ENCODE measurements around the gene CBS.
"Not testable (repeated sequence)": the region's sequence is repeated elsewhere in the genome, so short reads cannot be mapped to it uniquely, and the experiment has no call there.

CBS gene

DNA sequence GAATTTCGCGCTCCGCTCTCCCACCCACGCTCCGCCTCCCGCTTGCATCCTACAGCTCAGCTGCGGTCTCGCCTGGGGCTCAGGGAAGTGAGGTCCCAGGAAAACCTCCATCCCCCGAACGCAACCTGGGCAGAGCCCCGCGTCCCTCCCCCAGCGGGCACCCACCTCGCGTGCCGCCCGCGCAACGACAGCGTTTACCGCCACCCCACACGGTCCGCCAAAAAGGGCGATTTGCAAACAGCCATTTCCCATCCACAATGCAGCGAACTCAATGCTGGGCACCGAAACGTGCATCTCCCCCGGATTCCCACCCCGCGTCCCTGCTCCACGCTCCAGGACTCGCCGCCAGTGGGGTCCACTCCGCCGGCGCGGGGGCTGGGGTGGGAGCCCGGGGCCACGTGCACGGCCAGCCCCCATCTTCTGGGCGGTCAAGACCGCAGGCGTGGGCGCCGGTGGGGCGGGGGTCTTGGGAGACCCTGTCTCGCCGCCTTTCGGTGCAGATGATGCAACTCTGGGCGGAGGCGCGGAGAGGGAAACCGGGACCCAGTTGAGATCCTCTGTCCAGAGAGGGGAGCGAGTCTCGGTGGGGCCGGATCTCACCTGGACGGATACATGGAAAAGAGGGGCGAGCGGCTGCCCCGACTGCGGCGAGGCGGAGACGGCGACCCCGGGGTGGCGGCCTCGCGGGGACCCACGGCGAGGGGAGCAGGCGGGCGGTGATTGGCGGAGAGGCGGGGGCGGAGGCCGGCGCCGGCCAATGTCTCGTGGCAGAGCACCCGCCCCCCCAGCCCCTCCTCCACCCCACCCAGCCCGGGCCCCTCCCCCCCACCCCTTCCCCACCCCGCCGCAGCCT, at the start of gene CBS:
TSS of gene CBS (minus strand) at position 666 of the 853 bp plus-strand sequence. CDS start 3,642 bp downstream, outside the sequence.
- not testable (repeated sequence) for DNase-seq

- DNase-seq: not testable (repeated sequence)
Measured at GRCh38 chr21:43115956-43116355, 40.3 kb upstream of the CBS start.

- DNase-seq: not testable (repeated sequence)
Measured at GRCh38 chr21:43114483-43114882, 38.8 kb upstream of the CBS start.

- not testable (repeated sequence) for DNase-seq
Measured at GRCh38 chr21:43109006-43109405, 33.4 kb upstream of the CBS start.

- not testable (repeated sequence) for DNase-seq
Measured at GRCh38 chr21:43108177-43108576, 32.5 kb upstream of the CBS start.

DNA sequence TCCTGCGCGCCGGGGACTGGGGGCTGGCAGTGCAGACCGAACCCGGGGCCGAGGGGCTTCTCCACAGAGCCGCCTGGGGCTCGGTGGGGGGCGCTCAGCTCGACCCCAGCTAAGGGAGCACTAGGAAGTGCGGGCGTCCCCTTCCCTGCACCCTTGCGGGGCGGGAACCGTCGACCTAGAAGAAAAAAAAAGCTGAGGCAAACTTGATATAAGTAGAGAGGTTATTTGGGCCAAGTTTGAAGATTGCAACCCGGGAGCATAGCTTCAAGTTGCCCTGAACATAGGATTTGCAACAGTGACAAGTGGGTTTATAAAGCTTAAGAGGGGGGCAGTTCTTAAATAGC, 32.1 kb upstream of the CBS start:
- DNase-seq: not testable (repeated sequence)

DNA sequence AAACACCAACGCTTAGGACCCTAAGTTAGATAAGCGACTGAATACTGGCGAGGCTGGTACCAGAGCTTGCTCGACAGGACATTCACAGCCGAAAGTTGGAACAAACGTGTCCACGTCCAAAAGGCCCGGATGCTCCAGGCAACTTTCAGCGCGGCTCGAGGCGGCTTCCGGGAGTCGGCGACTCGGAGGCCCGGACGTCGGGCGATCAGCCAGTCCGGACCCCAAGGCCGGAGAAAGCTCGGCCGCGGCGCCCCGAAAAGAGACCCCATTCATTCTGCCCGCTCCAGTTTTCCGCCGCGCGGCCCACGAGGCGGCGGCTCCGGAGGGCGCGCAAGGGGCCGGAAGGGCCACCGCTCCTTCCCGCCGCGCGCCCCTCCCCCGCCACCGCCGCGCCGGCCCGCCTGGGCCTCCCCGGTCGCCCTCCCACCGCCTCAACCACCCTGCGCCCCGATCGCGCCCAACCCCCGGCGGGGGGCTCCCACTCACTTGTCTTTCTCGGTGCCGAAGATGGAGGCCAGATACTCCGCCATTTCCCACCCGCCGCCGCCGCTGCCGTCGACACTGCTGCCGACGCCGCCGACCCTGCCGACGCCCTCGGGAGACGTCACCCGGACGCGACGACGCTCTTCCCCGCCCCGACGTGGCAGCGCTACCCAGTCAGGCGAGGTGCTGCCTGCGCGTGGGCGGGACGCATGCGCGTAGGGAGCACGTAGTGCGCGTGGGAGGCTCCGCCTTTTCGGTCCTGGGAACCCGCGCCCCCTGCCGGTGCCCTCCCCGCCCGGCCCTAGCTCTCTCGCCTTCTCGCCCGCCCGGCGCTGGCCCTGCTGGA, 31.5 kb upstream of the CBS start, which contains the start of gene U2AF1:
TSS of gene U2AF1 (minus strand) at position 606 of the 829 bp plus-strand sequence. CDS start at position 530, 76 bp downstream.
- peak; percentile 90 for DNase-seq

DNA sequence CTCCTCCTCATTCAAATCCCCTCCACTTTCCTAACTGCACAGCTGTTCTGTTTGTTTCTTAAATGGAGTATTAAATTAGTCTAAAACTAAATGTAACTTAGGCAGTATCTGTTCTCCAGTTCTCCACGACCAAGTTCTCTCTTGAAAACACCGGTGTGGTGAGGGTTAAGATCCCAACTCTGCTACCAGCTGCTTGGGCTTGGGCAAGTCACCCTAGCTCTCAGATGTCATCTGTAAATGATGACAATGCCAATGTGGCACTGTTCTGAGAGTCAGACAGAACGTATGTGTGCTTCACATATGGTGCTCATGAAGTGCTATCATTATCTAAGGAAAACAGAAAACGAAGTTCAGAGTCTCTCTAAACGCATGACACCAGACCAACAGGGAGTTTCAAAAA, 29.0 kb upstream of the CBS start:
- DNase-seq: not testable (repeated sequence)

- not testable (repeated sequence) for DNase-seq
Measured at GRCh38 chr21:43102281-43102680, 26.6 kb upstream of the CBS start.

DNA sequence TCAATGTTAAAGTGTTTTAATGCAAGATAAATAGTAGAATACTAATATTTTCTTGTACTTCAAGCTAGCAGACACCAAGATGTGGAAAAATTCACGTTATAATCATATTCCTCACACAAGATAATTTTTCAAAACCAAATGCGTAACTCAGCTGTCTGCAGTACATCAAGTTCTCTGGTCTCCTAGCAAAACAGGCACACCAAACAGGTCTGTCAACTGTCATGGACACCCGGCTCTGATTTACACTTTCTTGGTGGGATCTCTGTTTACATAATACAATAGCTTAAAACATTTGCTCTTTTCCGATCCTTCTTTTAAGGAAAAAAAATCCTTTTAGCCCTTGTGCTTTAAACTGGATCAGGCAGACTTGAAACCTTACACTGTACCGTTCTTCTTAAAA, 26.0 kb upstream of the CBS start:
- not testable (repeated sequence) for DNase-seq

GRCh38 chr21:43101000-43101399, 25.4 kb upstream of the CBS start:
- DNase-seq: not testable (repeated sequence)

DNA sequence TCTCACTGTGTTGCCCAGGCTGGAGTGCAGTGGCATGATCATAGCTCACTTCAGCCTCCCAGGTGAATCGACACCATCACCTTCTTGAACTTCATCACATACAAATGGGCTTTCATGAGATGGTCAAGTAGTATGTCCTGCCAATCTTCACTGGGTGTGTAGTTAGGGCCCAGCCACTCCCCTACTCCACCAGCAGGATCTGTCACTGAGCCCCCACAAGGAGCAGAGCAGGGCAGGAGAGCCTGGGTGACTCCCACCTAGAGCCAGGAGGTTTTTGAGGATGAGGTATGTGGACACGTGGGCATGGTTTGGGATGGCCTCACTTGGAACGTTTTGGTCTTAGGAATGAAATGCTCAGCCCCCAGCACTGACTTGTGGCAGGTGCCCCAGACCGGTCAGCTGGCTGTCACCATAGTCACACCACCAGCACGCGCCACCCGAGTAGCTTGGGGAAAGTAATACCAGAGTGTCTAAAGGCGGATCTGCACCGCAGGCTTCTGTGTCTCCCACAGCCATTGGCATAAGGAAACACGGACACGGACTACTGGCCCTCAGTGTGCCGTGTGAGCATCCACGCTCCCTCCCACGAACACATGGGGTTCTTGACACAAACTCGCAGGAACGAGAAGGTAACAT, 16.5 kb upstream of the CBS start:
- DNase-seq: not testable (repeated sequence)

DNA sequence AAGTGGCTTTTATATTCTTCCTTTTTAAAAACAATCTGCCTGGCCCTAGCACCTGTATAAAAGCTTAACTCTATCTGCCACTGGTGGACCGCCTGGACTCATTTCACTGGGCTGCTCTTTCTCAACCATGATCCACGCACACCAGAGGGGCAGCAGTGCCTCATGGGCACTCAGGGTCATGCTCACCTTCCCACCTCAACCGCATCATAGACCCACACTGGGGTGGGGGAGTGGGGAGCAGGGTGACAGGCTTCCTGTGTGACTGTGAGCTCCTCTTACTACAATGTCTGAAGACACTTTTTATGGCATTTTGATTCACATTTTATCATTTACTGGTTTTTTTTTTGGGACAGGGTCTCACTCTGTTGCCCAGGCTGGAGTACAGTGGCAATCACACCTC, 15.3 kb upstream of the CBS start:
- not testable (repeated sequence) for DNase-seq

GRCh38 chr21:43089463-43089862, 13.8 kb upstream of the CBS start:
- not testable (repeated sequence) for DNase-seq

DNA sequence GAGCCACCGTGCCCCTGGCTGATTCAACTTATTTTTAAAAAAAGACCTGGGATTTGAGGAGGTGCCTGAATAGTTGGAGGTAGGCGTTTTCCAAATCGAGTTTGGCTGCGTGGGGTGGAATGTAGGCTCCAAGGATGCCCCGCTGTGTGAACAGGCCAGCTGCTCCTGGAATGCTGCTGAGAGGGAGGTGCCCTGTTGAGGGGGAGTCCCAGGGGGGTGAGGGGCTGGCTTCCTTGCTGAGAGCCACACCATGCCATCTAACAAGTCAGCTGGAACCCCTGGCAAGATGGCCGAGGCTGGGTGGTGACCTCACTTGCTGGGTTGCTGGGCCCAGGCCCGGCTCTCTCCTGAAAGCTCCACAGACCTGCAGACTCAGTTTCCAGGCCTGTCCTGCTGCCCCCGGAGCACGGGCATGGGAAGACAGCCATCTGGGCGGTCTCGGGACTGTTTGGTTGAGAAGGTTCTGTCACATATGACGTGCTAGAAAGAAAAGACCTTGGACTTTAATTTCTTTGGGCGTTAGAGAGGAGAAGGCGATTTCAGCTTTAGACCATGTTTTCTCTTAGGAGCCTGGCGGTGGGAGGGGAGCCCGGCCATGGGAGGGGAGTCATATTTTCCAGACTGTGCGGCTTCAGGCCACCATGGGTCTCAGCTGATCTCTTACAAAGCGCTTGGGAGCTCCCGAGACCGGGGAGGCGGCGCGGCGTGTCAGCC, 7.1 kb upstream of the CBS start:
- DNase-seq: not testable (repeated sequence)

DNA sequence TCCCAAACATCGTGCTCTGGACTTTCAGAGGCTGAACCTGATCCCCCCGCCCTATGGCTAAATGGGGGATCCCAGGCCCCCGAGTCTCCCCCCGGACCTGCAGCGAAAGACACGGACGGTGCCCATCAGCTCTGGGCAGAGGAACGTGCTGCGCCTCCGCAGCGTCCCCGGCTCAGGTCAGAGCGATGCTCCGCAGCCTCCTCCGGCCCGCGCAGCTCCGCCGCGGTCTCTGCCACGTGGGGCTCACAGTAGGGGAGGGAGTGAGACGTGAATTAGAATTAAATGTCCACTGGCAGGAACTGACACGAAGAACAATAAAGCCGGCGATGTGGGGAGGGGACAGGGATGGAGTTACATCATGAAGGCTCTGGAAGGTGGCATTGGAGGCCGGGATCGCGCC, 1.0 kb upstream of the CBS start:
- DNase-seq: not testable (repeated sequence)

GRCh38 chr21:43076023-43076637, 495 bp upstream of the CBS start:
- not testable (repeated sequence) for DNase-seq

DNA sequence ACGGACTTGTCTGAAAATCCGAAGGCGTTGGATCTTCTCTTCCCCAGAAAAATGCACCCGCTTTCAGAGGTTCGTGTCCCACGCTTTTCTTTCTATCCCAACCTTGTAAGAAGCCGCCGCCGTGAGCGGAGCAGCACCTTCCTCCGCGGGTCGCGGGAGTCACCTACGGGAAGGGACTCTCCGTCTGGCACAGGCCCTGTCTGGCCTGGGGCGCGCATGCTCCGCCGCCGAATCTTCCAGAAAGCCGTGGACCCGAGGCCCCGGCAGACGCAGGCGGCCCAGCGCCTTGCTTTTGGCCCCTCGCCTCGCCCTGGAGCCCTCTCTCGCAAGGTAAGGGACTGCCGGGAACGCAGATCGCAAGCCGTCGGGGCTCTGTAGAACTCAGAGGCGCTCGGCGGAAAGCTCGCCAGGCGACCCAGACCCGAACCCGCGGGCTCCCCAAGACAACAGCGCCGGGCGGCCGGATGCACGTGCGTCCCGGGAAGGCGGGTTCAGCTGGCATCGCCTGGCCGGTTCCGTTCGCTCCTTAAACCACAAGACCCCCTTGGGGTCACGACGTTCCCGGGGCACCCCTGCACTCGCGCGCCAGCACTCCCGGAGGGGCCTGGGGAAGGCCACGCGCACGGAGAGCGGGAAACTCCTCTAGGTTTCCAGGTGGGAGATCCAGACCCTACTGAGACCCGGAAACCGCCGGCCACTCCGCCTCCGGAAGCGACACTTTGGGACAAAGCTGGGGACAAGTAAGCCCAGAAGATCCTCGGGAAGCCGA, 1.1 kb downstream of the CBS start:
- not testable (repeated sequence) for DNase-seq

- DNase-seq: not testable (repeated sequence)
Measured at GRCh38 chr21:43072742-43073141, 2.9 kb downstream of the CBS start.

- DNase-seq: not testable (repeated sequence)
Measured at GRCh38 chr21:43069682-43070081, 6.0 kb downstream of the CBS start.

DNA sequence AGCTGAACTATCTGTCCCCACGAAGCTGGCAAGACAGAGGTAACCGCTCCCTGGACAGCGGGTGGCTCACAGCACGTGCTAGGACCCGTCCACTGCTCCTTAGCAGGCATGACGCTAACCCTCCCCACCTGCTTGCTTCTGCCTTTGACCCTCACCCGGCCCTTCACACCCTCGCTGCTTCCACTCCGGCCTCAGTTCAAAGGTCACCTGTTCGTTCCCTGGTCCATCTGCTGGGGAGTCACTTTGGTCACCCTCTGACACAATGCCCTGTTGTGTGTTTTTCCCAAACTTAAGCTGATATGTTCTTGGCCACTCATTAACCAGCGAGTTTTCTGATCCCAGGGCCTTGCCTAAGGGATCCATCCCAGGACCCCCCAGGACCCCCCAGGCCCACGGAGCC, 7.6 kb downstream of the CBS start:
- not testable (repeated sequence) for DNase-seq
